Measurements from ENCODE around the gene MEGF6. TPM values are rescaled to one million over a fixed set of nuclear protein-coding genes. Genes with fewer than 3 reads are reported as not detected.

MEGF6 gene
- total and polyA plus RNA-seq, 7 donors: 0.67 to 5.5 (median 3.7) TPM

DNA sequence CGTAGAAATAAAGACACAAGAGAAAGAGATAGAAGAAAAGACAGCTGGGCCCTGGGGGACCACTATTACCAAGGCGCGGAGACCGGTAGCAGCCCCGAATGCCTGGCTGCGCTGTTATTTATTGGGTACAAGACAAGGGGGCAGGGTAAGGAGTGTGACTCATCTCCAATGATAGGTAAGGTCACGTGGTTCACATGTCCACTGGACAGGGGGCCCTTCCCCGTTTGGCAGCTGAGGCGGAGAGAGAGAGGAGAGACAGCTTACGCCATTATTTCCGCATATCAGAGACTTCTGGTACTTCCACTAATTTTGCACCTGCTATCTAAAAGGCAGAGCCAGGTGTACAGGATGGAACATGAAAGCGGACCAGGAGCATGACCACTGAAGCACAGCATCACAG, 9.4 kb upstream of the MEGF6 start:
- H3K36me3 ChIP-seq (ENCODE audit: insufficient read depth in 1 of 2, low read depth in 1 of 2): no peaks in the 10 kb centered on the region
- ATAC-seq (no peak), DNase-seq (no peak)
- H3K4me1 ChIP-seq: peaks cover 12% of the 10 kb centered on the region
- H3K27me3 ChIP-seq (ENCODE audit: insufficient read depth in 3 of 3, low read length in 2 of 3): no peaks in the 10 kb centered on the region
- TF ChIP-seq, protein P1, sequence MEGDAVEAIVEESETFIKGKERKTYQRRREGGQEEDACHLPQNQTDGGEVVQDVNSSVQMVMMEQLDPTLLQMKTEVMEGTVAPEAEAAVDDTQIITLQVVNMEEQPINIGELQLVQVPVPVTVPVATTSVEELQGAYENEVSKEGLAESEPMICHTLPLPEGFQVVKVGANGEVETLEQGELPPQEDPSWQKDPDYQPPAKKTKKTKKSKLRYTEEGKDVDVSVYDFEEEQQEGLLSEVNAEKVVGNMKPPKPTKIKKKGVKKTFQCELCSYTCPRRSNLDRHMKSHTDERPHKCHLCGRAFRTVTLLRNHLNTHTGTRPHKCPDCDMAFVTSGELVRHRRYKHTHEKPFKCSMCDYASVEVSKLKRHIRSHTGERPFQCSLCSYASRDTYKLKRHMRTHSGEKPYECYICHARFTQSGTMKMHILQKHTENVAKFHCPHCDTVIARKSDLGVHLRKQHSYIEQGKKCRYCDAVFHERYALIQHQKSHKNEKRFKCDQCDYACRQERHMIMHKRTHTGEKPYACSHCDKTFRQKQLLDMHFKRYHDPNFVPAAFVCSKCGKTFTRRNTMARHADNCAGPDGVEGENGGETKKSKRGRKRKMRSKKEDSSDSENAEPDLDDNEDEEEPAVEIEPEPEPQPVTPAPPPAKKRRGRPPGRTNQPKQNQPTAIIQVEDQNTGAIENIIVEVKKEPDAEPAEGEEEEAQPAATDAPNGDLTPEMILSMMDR (IDR thresholded peaks at IDR 0.05): no peak
- intact Hi-C loops (cut with DNase I): no loop called here
- WGBS, 3 donors: 77 to 81% (median 78%) methylated on average over 11 to 12 of the region's 12 CpGs
- no peak overlapping the region for H3K4me3 ChIP-seq
- no peak overlapping the region for H3K27ac ChIP-seq
- no peaks in the 10 kb centered on the region for H3K9me3 ChIP-seq

DNA sequence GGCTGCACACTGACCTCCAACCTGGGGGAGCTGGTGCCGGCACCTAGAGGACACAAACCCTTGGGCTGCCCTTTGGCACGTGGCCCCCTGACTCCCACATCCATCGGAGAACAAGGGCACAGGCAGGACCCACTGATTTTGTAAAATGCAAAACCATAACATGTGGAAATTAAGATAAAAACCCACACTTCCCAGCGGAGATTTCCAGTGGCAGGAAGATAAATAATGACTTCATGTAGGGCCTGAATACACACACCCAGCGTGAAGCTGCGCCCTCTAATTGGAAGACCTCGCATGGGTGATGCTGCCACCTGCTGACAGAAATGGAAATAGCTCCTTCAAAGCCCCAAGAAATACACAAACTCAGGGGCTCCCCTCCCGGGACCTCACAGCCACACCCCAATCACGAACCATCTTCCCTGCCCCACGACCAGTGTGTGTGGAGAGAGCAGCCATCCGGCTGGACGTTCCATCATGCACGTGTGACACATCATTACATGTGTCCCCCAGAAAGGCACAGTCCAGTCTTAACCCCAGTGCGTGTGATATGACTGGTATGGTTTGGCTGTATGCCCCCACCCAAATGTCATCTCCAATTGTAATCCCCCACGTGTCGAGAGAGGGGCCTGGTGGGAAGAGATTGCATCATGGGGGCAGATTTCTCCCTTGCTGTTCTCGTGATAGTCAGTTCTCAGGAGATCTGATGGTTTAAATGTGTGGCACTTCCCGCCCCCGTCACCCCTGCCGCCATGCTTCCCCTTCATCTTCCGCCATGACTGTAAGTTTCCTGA, 7.8 kb upstream of the MEGF6 start:
- peaks cover 9% of the 10 kb centered on the region for H3K4me1 ChIP-seq
- H3K9me3 ChIP-seq: no peaks in the 10 kb centered on the region
- no peaks in the 10 kb centered on the region for H3K27me3 ChIP-seq (ENCODE audit: insufficient read depth in 3 of 3, low read length in 2 of 3)
- no peak overlapping the region for H3K27ac ChIP-seq
- WGBS, 3 donors: 18 to 24% (median 21%) methylated on average over 18 to 21 of the region's 21 CpGs
- H3K36me3 ChIP-seq (ENCODE audit: insufficient read depth in 1 of 2, low read depth in 1 of 2): no peaks in the 10 kb centered on the region
- ATAC-seq (peak; percentile 74 to 87 (median 82)), DNase-seq (peak; percentile 50 to 76)
- intact Hi-C loops (cut with DNase I): loop anchor here (1.0 to 2.0 kb wide), 5 partner anchors 54 to 166 kb away; no protein-coding TSS in a partner anchor
- TF ChIP-seq, protein P1 (IDR thresholded peaks at IDR 0.05): peak; percentile 89
- H3K4me3 ChIP-seq: no peak overlapping the region

DNA sequence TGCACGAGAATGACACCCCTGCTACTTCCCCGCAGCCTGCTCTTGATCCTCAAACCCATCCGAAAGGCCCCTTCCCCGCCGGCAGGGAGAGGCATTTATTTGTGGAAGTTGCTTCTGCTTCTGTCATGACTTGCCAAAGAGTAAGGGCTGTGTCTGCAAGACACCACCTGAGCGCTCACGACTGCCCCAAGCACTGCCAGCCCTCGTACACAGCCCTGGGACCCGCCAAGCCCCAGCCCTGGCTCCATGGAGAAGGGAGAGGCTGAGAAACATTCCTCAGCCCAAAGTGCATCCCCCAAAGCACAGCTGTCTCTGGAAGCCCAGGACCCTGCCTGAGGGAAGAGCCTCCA, 7.2 kb upstream of the MEGF6 start:
- DNase-seq: no peak
- no peak overlapping the region for H3K27ac ChIP-seq
- intact Hi-C loops (cut with DNase I): loop anchor here (2.0 kb wide), 3 partner anchors 54 to 166 kb away; no protein-coding TSS in a partner anchor

DNA sequence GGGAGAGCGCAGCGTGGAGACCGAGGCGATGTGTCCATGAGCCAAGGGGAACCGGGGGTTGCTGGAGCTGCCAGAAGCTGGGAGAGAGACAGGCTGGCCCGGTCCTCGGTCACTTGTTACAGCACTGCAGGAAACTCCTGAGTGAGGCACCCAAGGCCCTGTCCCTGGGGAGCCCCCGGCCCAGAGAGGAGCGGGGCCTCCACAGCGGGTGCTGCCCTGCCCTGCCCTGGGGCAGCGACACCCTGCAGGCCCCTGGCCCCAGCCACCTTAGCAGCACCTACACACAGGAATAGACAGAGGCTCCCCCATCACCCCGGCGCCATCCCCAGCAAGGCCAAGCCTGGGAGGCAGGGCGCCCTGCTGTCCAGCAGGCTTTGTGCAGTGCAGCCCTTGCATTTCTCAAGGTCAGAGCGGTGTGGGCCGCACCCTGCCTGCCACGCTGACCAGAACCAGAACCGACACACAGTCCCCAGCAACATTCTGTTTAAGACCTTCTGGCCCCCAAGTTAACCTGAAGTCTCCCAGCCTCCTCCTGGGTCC, 6.6 kb upstream of the MEGF6 start:
- 83 to 88% (median 85%) methylated on average over 16 to 18 of the region's 18 CpGs for WGBS, 3 donors
- TF ChIP-seq, protein P1 (IDR thresholded peaks at IDR 0.05): no peak
- Histone ChIP-seq H3K36me3 (ENCODE audit: insufficient read depth in 1 of 2, low read depth in 1 of 2) (no peaks in the 10 kb centered on the region), H3K9me3 (no peaks in the 10 kb centered on the region), H3K27ac (no peak overlapping the region), H3K4me3 (no peak overlapping the region), H3K4me1 (no peaks in the 10 kb centered on the region), H3K27me3 (ENCODE audit: insufficient read depth in 3 of 3, low read length in 2 of 3) (no peaks in the 10 kb centered on the region)
- intact Hi-C loops (cut with DNase I): loop anchor here (2.0 kb wide), 3 partner anchors 53 to 165 kb away; no protein-coding TSS in a partner anchor
- ATAC-seq: no peak
- no peak for DNase-seq

More for the DNA sequence above, 7.2 kb upstream of the MEGF6 start:
- no peaks in the 10 kb centered on the region for H3K9me3 ChIP-seq
- H3K27me3 ChIP-seq (ENCODE audit: insufficient read depth in 3 of 3, low read length in 2 of 3): no peaks in the 10 kb centered on the region
- ATAC-seq: no peak
- H3K4me3 ChIP-seq: no peak overlapping the region
- no peaks in the 10 kb centered on the region for H3K36me3 ChIP-seq (ENCODE audit: insufficient read depth in 1 of 2, low read depth in 1 of 2)
- peaks cover 5% of the 10 kb centered on the region for H3K4me1 ChIP-seq
- TF ChIP-seq, protein P1 (IDR thresholded peaks at IDR 0.05): no peak
- 72 to 80% (median 73%) methylated on average over 9 of the region's 9 CpGs for WGBS, 3 donors
